GM18520 (cell line): ENCODE measurements around the gene ANGPTL4.
A peak's percentile ranks its signal among the peaks of the same experiment; 100 is the strongest.
"Not testable (repeated sequence)": the region's sequence is repeated elsewhere in the genome, so short reads cannot be mapped to it uniquely, and the experiment has no call there.

ENCODE experiments used
- ATAC-seq: cut with Tn5 transposase; IDR thresholded peaks from one replicate; pipeline ENCODE4 v1.9.1; 2021; ENCODE audit not compliant: unreplicated experiment

Gene ANGPTL4

GRCh38 chr19:8334458-8335342 lies 29.3 kb upstream of the ANGPTL4 start:
- no peak for ATAC-seq

DNA sequence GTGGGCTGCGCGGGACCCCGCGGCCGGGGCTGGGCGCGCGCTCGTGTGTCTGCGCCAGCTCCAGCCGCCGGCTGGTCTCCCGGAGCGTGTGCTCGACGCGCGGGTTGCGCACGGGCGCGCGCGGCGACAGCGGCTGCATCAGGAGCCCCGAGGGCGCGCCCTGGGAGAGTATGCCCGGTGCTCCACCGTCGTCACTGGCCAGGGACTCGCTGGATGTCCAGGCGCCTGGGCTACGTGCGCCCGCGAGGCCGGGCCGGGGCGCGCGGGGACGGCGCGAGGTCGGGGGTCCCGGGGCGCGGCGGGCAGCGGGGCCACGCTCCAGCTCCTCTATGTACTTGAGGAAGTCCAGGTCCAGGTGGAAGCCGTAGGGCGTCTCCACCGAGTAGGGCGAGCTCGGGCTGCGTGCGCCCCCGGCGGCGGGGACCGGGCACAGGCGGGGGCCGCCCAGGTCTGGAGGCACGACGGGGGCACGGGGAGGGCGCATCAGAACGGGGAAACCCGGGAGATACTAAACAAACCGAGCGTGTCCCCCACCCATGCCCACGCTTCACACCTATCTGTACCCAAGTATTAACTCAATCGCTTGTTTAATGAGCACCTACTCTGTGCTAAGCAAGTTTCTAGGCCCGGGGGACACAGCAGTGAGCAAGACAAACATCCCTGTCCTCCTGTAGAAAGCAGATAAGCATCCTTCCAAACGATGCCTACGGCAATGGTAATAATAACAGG lies 28.4 kb upstream of the ANGPTL4 start:
- ATAC-seq: no peak

- no peak for ATAC-seq
Observed at GRCh38 chr19:8336072-8336569, 27.8 kb upstream of the ANGPTL4 start.

DNA sequence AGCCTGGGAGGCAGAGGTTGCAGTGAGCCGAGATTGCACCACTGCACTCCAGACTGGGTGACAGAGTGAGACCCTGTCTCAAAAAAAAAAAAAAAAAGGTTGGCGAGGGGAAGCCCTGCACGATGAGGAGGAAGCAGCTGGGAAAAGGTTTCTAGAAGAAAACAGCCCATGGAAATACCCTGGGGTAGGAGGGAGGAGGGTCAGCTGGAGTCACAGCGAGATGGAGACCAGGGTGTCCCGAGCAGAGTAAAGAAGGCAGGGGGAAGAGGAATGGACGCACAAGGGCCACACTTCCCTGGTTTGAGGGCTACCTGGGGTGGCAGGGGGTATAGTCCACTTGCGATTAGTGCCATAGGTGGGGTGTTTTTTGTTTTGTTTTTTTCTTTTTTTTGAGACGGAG lies 27.3 kb upstream of the ANGPTL4 start:
- no peak for ATAC-seq

DNA sequence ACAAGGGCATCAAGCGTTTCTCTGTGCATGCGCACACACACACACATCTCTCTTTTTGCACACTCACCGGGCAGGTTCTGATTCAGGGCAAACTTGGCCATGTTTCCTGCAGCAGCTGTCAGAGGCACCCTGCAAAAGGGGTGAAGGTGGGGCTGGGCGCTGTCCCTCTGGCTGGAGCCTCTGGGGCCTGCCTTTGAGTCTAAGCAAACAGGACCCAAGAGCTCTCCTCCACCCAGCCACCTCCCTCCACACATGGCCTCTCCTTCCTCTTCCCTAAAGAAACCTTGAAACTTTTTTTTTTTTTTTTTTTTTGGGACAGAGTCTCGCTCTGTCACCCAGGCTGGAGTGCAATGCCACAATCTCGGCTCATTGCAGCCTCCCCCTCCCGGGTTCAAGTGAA lies 26.2 kb upstream of the ANGPTL4 start:
- ATAC-seq: no peak

DNA sequence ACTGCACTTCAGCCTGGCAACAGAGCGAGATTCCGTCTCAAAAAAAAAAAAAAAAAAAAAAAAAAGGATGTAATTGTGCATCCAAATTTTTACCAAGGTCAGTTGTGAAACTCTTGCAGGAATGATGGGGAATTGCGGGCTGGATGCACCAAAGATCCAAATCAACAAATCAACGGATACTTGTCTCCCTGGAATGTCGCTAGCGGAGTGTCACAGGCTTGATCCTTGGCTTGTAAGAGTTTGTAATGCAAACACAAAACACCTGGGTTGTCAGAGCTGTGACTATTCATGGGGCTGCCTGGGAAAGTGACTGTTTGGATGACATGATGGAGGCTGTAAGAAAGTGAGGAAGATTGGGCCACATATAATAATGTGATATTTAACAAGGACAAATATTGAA lies 25.1 kb upstream of the ANGPTL4 start:
- ATAC-seq: no peak

- no peak for ATAC-seq
Observed at GRCh38 chr19:8340341-8341096, 23.4 kb upstream of the ANGPTL4 start.

GRCh38 chr19:8341504-8341903 lies 22.5 kb upstream of the ANGPTL4 start:
- ATAC-seq: not testable (repeated sequence)

- no peak for ATAC-seq
Observed at GRCh38 chr19:8342316-8342683, 21.7 kb upstream of the ANGPTL4 start.

GRCh38 chr19:8342684-8343482 lies 21.1 kb upstream of the ANGPTL4 start, which contains the start of gene KANK3:
Gene KANK3 (minus strand): TSS chr19:8343262. CDS start chr19:8337828, 5,434 bp downstream.
- peak; percentile 77 for ATAC-seq

DNA sequence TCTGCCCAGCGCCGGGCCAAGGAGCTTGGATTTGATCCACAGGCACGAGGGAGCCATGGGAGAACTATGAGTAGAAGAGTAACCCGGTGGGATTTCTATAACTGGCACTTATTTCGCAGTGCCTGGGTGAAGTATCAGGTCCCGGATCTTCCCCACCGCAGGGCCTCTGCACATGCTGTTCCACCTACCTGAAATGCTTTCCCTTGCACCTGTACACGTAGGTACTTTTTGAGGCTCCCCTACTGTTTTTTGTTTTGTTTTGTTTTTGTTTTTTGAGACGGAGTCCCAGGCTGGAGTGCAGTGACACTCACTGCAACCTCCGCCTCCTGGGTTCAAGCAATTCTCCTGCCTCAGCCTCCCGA lies 20.5 kb upstream of the ANGPTL4 start:
- no peak for ATAC-seq

GRCh38 chr19:8349629-8350372 lies 14.2 kb upstream of the ANGPTL4 start:
- not testable (repeated sequence) for ATAC-seq

GRCh38 chr19:8352134-8352827 lies 11.7 kb upstream of the ANGPTL4 start:
- ATAC-seq: no peak

DNA sequence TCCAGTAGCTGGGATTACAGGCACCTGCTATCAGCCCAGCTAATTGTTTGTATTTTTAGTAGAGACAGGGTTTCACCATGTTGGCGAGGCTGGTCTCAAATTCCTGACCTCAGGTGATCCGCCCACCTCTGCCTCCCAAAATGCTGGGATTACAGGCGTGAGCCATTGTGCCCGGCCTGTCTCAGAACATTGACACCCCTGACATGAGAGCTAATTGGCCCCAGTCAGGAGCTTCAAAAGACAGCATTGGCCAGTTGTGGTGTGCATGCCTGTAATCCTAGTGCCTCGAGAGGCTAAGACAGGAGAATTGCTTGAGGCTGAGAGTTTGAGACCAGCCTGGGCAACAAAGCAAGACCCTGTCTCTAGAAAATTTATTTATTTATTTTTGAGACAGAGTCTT lies 11.1 kb upstream of the ANGPTL4 start:
- not testable (repeated sequence) for ATAC-seq

DNA sequence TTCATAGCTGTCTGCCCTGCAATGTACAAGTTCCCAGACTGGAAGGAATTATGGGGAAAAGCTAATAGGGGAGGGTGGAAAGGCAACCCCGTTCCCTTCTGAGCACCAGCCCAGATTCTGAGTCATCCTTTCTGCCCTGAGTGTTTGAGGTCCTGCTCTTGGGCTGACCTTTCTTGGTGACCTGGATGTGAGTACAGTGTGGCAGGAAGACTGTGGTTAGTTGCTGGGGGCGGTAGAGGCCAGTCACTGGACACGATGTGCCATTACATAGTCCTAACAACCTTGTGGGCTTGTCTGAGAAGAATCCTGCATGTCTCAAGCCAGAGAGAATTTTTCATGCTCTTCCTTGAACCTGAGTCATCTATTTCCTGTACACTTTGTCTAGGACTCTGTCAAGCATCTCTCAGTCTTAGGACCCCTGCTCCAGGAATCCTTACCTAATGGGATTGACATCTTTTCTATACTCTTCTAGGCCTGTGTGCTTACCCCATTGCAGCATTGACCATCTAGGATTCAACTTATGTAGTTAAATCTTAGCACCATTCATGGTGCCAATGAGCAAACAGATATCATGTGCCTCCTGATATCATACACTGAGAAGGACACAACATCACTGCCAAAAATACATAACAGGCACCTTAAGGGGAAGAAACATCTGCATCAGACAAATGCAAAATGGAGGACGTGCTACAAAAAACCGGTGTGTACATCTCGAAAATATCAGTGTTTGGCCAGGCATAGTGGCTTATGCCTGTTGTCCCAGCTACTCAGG lies 8.1 kb upstream of the ANGPTL4 start:
- no peak for ATAC-seq

DNA sequence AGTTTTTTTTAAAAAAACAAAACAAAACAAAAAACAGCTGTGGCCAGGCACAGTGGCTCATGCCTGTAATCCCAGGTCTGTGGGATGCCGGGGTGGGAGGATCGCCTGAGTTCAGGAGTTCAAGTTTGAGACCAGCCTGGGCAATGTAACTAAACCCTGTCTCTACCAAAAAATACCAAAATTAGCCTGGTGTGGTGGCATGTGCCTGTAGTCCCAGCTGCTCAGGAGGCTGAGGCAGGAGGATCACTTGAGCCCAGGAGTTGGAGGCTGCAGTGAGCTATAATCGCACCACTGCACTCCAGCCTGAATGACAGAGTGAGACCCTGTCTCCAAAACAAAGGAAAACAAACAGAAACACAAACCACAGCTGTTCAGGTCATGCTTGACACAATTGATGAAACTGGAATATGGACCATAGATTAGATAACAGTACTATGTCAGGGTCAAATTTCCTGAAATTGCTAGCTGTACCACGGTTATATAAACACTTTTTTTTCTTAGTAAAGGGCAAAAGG lies 6.9 kb upstream of the ANGPTL4 start:
- ATAC-seq: no peak

- ATAC-seq: no peak
Observed at GRCh38 chr19:8358948-8359347, 5.0 kb upstream of the ANGPTL4 start.

DNA sequence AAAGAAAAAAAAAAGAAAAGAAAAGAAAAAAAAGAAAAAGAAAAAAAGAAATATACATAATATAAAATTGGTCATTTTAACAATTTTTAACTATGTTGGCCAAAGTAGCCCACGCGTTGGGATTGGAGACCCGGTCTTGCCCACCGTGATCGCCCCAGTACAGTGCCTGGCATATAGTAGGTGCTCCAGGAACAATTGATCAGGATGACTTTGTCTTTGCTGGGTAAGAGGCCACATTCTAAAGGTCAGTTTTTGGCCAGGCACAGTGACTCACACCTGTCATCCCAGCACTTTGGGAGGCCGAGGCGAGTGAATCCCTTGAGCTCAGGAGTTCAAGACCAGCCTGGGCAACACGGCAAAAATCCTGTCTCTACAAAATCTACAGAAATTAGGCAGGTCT lies 3.8 kb upstream of the ANGPTL4 start:
- ATAC-seq: no peak
